HepG2 (cell line): Measurements from ENCODE around the gene ANLN. TPM values are rescaled to one million over a fixed set of nuclear protein-coding genes. Genes with fewer than 3 reads are reported as not detected.

Experiments
- AHR ChIP-seq: IDR thresholded peaks from 2 replicates; pipeline ENCODE4 v1.6.1; 2018; ENCODE audit warnings: missing genetic modification reagents, missing compliant biosample characterization
- ELF3 ChIP-seq: IDR thresholded peaks from 2 replicates; pipeline ENCODE4 v1.6.1; 2016; ENCODE audit warnings: missing genetic modification reagents, missing compliant biosample characterization
- KDM2A ChIP-seq: sonication (generic); formaldehyde crosslinking; IDR thresholded peaks from 2 replicates; pipeline ENCODE4 v1.4.0; 2020; ENCODE audit warnings: low read depth, missing genetic modification reagents, borderline replicate concordance
- MED13 ChIP-seq: sonication (generic); formaldehyde crosslinking; IDR thresholded peaks from 2 replicates; pipeline ENCODE4 v1.5.0; 2020; ENCODE audit warnings: missing genetic modification reagents
- NFE2L2 ChIP-seq: fragments of 150-350 bp; IDR thresholded peaks from 2 replicates; pipeline ENCODE4 v1.6.1; 2014; ENCODE audit warnings: low read length
- PHB2 ChIP-seq: fragments of 450-650 bp; IDR thresholded peaks from 2 replicates; pipeline ENCODE4 v1.6.1; 2018; ENCODE audit not compliant: partially characterized antibody
- PHF20 ChIP-seq: sonication (generic); formaldehyde crosslinking; IDR thresholded peaks from 2 replicates; pipeline ENCODE4 v1.5.0; 2020; ENCODE audit warnings: mild to moderate bottlenecking, missing genetic modification reagents
- PLRG1 ChIP-seq: fragments of 450-650 bp; conservative IDR thresholded peaks from 2 replicates; pipeline ENCODE4 v1.6.1; 2016
- ZKSCAN1 ChIP-seq: fragments of 150-350 bp; IDR thresholded peaks from 2 replicates; pipeline ENCODE4 v1.6.1; 2014; ENCODE audit warnings: low read length
- ZNF17 ChIP-seq: sonication (generic); formaldehyde crosslinking; IDR thresholded peaks from 2 replicates; pipeline ENCODE4 v1.5.0; 2020; ENCODE audit warnings: mild to moderate bottlenecking, missing genetic modification reagents
- ZNF180 ChIP-seq: sonication (generic); formaldehyde crosslinking; IDR thresholded peaks from 2 replicates; pipeline ENCODE4 v1.4.0; 2020; ENCODE audit warnings: low read depth, missing genetic modification reagents, borderline replicate concordance
- ZNF552 ChIP-seq: sonication (generic); formaldehyde crosslinking; IDR thresholded peaks from 2 replicates; pipeline ENCODE4 v1.9.0; 2022; ENCODE audit warnings: missing genetic modification reagents, mild to moderate bottlenecking, borderline replicate concordance
- ZNF678 ChIP-seq: sonication (generic); formaldehyde crosslinking; IDR thresholded peaks from 2 replicates; pipeline ENCODE4 v1.4.0; 2020; ENCODE audit warnings: mild to moderate bottlenecking, missing genetic modification reagents
- ZNF83 ChIP-seq: sonication (generic); formaldehyde crosslinking; IDR thresholded peaks from 2 replicates; pipeline ENCODE4 v1.4.0; 2020; ENCODE audit warnings: missing genetic modification reagents, mild to moderate bottlenecking, borderline replicate concordance
- polyA plus RNA-seq, 8 experiments: library from polyadenylated mRNA; depleted of rRNA in 3 of 8; stranded (reverse) in 7 of 8; unstranded in 1 of 8; fragments of >200 nt; fragmentation: Illumina TruSeq in 4 of 8; extraction: Trizol in 4 of 8; gene quantifications; 2 replicates each; pipeline versions ENCODE4 v1.2.1 to v1.2.3, GENCODE V29; 2011 to 2016; ENCODE audit warnings: low read depth in 4 of 8, missing spikeins in 1 of 8, mixed read lengths in 1 of 8; ENCODE audit not compliant: insufficient read depth in 1 of 8
- total RNA-seq, 5 experiments: library from RNA; depleted of rRNA; stranded (reverse); fragments of >200 nt; fragmentation: Illumina TruSeq; extraction: Trizol; gene quantifications; 2 replicates each; pipeline ENCODE4 v1.2.3, GENCODE V29; 2016; ENCODE audit warnings: low read depth in 1 of 5
- TF ChIP-seq, protein P1 (sequence below): sonication (generic); formaldehyde crosslinking; conservative IDR thresholded peaks from 2 replicates; pipeline ENCODE4 v1.4.0; 2020; ENCODE audit warnings: missing genetic modification reagents
- TF ChIP-seq, protein P2 (sequence below): sonication (generic); formaldehyde crosslinking; conservative IDR thresholded peaks from 2 replicates; pipeline ENCODE4 v1.8.1; 2023; ENCODE audit warnings: missing genetic modification reagents
- TF ChIP-seq, protein P3 (sequence below): sonication (generic); formaldehyde crosslinking; IDR thresholded peaks from 2 replicates; pipeline ENCODE4 v1.4.0; 2020; ENCODE audit warnings: low read depth, mild to moderate bottlenecking, missing genetic modification reagents
- TF ChIP-seq, protein P4 (sequence below): fragments of 450-650 bp; IDR thresholded peaks from 2 replicates; pipeline ENCODE4 v1.6.1; 2016
- TF ChIP-seq, protein P5 (sequence below): sonication (generic); formaldehyde crosslinking; conservative IDR thresholded peaks from 2 replicates; pipeline ENCODE4 v1.8.0; 2022; ENCODE audit warnings: low read depth, missing genetic modification reagents
- TF ChIP-seq, protein P6 (sequence below): sonication (generic); formaldehyde crosslinking; IDR thresholded peaks from 2 replicates; pipeline ENCODE4 v1.4.0; 2020; ENCODE audit warnings: missing genetic modification reagents, low read depth, mild to moderate bottlenecking, borderline replicate concordance

Gene ANLN
- total and polyA plus RNA-seq, 2 of the 13 experiments (the other 11 are each of a cell fraction or from before 2014, with no cell fraction given): 20.0 to 72.0 TPM

DNA sequence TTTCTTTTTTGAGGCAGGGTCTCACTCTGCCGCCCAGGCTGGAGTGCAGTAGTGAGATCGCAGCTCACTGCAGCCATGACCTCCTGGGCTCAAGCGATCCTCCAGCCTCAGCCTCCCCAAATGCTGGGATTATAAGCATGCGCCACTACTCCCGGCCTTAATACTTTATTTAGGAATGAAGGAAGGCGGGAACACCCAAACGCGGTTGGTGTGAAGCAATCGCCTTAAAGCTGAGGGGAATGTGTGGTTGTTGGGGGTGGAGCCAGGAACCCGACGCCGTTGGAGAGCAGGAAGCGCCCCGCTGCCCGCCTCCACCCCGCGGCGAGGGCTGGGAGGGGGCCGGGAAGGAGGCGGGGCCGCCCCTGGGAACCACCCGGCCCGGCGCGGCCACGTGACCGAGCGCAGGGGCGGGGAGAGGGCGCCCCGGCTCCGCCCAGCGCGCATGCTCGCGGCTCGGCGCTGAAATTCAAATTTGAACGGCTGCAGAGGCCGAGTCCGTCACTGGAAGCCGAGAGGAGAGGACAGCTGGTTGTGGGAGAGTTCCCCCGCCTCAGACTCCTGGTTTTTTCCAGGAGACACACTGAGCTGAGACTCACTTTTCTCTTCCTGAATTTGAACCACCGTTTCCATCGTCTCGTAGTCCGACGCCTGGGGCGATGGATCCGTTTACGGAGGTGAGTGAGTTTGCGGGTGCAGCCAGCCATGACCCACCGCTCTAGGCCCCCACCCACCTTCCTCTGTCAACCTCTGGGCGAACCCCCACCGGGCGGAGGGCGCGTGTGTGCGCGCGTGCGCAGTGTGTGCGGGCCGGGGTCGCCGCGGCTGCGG, at the start of gene ANLN (continued):
- TF ChIP-seq, protein P1, sequence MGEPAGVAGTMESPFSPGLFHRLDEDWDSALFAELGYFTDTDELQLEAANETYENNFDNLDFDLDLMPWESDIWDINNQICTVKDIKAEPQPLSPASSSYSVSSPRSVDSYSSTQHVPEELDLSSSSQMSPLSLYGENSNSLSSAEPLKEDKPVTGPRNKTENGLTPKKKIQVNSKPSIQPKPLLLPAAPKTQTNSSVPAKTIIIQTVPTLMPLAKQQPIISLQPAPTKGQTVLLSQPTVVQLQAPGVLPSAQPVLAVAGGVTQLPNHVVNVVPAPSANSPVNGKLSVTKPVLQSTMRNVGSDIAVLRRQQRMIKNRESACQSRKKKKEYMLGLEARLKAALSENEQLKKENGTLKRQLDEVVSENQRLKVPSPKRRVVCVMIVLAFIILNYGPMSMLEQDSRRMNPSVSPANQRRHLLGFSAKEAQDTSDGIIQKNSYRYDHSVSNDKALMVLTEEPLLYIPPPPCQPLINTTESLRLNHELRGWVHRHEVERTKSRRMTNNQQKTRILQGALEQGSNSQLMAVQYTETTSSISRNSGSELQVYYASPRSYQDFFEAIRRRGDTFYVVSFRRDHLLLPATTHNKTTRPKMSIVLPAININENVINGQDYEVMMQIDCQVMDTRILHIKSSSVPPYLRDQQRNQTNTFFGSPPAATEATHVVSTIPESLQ (CRISPR knock-in tag): no peak
- no peak for TF ChIP-seq ZNF678 (CRISPR knock-in tag)
- no peak for TF ChIP-seq NFE2L2
- TF ChIP-seq ZNF83 (CRISPR knock-in tag): no peak
- TF ChIP-seq ZNF180 (CRISPR knock-in tag): no peak
- TF ChIP-seq, protein P2, sequence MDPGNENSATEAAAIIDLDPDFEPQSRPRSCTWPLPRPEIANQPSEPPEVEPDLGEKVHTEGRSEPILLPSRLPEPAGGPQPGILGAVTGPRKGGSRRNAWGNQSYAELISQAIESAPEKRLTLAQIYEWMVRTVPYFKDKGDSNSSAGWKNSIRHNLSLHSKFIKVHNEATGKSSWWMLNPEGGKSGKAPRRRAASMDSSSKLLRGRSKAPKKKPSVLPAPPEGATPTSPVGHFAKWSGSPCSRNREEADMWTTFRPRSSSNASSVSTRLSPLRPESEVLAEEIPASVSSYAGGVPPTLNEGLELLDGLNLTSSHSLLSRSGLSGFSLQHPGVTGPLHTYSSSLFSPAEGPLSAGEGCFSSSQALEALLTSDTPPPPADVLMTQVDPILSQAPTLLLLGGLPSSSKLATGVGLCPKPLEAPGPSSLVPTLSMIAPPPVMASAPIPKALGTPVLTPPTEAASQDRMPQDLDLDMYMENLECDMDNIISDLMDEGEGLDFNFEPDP (CRISPR knock-in tag): no peak
- peak; percentile 47; the same call in 1 of the 2 replicates for TF ChIP-seq KDM2A
- TF ChIP-seq PHB2: no peak
- TF ChIP-seq ZNF17 (CRISPR knock-in tag): no peak
- TF ChIP-seq PLRG1: no peak
- TF ChIP-seq MED13 (CRISPR knock-in tag): peak; percentile 51; the same call in 1 of the 2 replicates
- TF ChIP-seq AHR (CRISPR knock-in tag): no peak
- TF ChIP-seq, protein P3, sequence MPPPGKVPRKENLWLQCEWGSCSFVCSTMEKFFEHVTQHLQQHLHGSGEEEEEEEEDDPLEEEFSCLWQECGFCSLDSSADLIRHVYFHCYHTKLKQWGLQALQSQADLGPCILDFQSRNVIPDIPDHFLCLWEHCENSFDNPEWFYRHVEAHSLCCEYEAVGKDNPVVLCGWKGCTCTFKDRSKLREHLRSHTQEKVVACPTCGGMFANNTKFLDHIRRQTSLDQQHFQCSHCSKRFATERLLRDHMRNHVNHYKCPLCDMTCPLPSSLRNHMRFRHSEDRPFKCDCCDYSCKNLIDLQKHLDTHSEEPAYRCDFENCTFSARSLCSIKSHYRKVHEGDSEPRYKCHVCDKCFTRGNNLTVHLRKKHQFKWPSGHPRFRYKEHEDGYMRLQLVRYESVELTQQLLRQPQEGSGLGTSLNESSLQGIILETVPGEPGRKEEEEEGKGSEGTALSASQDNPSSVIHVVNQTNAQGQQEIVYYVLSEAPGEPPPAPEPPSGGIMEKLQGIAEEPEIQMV: peak; percentile 25; the same call in 1 of the 2 replicates
- TF ChIP-seq ELF3 (CRISPR knock-in tag): peak; percentile 69; the same call in 1 of the 2 replicates
- TF ChIP-seq, protein P4, sequence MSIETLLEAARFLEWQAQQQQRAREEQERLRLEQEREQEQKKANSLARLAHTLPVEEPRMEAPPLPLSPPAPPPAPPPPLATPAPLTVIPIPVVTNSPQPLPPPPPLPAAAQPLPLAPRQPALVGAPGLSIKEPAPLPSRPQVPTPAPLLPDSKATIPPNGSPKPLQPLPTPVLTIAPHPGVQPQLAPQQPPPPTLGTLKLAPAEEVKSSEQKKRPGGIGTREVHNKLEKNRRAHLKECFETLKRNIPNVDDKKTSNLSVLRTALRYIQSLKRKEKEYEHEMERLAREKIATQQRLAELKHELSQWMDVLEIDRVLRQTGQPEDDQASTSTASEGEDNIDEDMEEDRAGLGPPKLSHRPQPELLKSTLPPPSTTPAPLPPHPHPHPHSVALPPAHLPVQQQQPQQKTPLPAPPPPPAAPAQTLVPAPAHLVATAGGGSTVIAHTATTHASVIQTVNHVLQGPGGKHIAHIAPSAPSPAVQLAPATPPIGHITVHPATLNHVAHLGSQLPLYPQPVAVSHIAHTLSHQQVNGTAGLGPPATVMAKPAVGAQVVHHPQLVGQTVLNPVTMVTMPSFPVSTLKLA: no peak
- TF ChIP-seq ZNF552 (CRISPR knock-in tag): no peak
- TF ChIP-seq ZKSCAN1: no peak
- TF ChIP-seq, protein P5, sequence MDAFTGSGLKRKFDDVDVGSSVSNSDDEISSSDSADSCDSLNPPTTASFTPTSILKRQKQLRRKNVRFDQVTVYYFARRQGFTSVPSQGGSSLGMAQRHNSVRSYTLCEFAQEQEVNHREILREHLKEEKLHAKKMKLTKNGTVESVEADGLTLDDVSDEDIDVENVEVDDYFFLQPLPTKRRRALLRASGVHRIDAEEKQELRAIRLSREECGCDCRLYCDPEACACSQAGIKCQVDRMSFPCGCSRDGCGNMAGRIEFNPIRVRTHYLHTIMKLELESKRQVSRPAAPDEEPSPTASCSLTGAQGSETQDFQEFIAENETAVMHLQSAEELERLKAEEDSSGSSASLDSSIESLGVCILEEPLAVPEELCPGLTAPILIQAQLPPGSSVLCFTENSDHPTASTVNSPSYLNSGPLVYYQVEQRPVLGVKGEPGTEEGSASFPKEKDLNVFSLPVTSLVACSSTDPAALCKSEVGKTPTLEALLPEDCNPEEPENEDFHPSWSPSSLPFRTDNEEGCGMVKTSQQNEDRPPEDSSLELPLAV: no peak
- peak; percentile 31; the same call in 1 of the 2 replicates for TF ChIP-seq PHF20
- TF ChIP-seq, protein P6, sequence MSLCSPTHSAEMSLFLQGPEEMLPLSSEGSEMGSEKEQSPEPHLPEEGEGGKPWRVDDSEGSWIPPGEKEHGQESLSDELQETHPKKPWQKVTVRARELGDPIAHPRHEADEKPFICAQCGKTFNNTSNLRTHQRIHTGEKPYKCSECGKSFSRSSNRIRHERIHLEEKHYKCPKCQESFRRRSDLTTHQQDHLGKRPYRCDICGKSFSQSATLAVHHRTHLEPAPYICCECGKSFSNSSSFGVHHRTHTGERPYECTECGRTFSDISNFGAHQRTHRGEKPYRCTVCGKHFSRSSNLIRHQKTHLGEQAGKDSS (CRISPR knock-in tag): 0 out of 2 replicates have a peak, but pooled peaks have one; percentile 34
